Measurements from ENCODE around the gene SLC37A3.
"Not testable (repeated sequence)": the region's sequence is repeated elsewhere in the genome, so short reads cannot be mapped to it uniquely, and the experiment has no call there.

GRCh38 chr7:140415816-140416215 lies 17.5 kb upstream of the SLC37A3 start:
- TF ChIP-seq CTCF, POLR2A (IDR thresholded peaks at IDR 0.05): not testable (repeated sequence)
